ENCODE measurements around the gene USP17L22. TPM values are rescaled to one million over a fixed set of nuclear protein-coding genes. Genes with fewer than 3 reads are reported as not detected.

The USP17L22 gene
- total RNA-seq, 1 donor from 2014 or later = not detected

Other genes with a start within 250 kb of the USP17L22 start
- not detected for gene FAM90A26, start 97.2 kb upstream of the USP17L22 start, total RNA-seq
- not detected for gene USP17L10, start 57.0 kb upstream of the USP17L22 start, total RNA-seq
- gene USP17L11, start 52.2 kb upstream of the USP17L22 start, total RNA-seq = not detected
- gene USP17L12, start 47.5 kb upstream of the USP17L22 start, total RNA-seq = not detected
- gene USP17L13, start 42.7 kb upstream of the USP17L22 start, total RNA-seq = not detected
- not detected for gene USP17L15, start 33.2 kb upstream of the USP17L22 start, total RNA-seq
- not detected for gene USP17L17, start 23.7 kb upstream of the USP17L22 start, total RNA-seq
- gene USP17L18, start 19.0 kb upstream of the USP17L22 start, total RNA-seq = not detected
- gene USP17L19, start 14.2 kb upstream of the USP17L22 start, total RNA-seq = not detected
- not detected for gene USP17L20, start 9.5 kb upstream of the USP17L22 start, total RNA-seq
- not detected for gene USP17L21, start 4.7 kb upstream of the USP17L22 start, total RNA-seq
- gene USP17L24, start 57.5 kb downstream of the USP17L22 start, total RNA-seq = not detected
- not detected for gene USP17L25, start 62.3 kb downstream of the USP17L22 start, total RNA-seq
- gene USP17L26, start 67.0 kb downstream of the USP17L22 start, total RNA-seq = not detected
- not detected for gene USP17L5, start 71.8 kb downstream of the USP17L22 start, total RNA-seq
- not detected for gene USP17L27, start 76.5 kb downstream of the USP17L22 start, total RNA-seq
- not detected for gene USP17L28, start 81.3 kb downstream of the USP17L22 start, total RNA-seq
- gene USP17L29, start 86.0 kb downstream of the USP17L22 start, total RNA-seq = not detected
- gene USP17L30, start 95.5 kb downstream of the USP17L22 start, total RNA-seq = not detected
- not detected for gene DEFB131A, start 176.8 kb downstream of the USP17L22 start, total RNA-seq

Data from upper lobe of right lung (tissue), 1 donor.